Inferior parietal cortex (tissue), 1 donor: ENCODE data around the gene FAM3D.
"Not testable (repeated sequence)": the region's sequence is repeated elsewhere in the genome, so short reads cannot be mapped to it uniquely, and the experiment has no call there.

ENCODE experiments used
- DNase-seq: peaks from one replicate; pipeline ENCODE4 v3.0.0-alpha.2; 2016; ENCODE audit errors: extremely low spot score

Gene FAM3D

DNA sequence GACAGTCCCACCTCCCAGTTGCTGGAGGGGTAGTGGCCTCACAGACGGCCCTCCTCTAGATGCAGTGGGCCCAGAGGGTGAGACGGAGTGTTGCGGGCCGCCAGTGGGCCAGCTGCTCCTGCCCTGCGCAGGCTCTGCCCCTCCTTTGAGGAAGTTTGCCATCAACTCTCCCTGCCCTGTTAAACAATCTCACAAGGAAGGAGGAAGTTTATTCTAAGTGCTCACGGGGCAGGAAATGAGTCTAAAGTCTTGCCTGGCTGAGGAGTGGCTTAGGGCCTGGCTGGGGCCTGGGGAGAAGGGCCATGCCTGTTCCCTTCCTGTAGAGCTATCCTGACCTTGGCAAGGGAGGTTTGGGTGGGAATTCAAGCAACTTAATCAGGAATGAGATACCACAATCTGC lies at the start of gene FAM3D:
FAM3D (minus strand) TSS at position 92 of the 400 bp plus-strand sequence. CDS start 11,211 bp downstream, outside the sequence.
- no peak for DNase-seq

GRCh38 chr3:58713715-58714401 lies 47.3 kb upstream of the FAM3D start:
- no peak for DNase-seq

- no peak for DNase-seq
Observed at GRCh38 chr3:58711871-58712270, 45.3 kb upstream of the FAM3D start.

GRCh38 chr3:58708983-58709382 lies 42.4 kb upstream of the FAM3D start:
- not testable (repeated sequence) for DNase-seq

- no peak for DNase-seq
Observed at GRCh38 chr3:58708116-58708791, 41.7 kb upstream of the FAM3D start.

DNA sequence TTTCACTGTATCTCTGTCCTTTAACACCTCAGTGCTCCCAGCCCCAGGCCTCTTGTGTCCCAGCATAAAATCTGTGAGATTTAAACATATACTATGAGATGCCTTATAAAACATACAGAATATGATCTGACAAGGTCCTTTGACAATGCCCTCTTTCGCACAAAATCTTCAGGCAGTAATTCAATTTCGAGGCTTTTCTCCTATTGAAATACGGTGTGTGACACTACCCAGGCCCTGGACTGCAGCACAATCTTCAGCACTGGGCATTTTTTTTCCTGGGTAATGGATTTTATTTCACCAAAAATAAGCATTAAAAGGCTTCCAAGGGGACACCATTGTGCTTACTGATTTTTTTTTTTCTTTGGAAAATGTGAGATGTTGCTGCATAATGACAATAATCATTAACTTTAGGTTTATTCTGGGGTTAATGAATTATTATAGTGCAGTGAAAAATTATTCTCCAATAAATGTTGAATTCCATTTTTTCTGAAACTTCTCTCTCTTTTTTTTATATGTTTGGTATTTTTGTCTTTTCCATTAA lies 40.9 kb upstream of the FAM3D start:
- DNase-seq, result no peak

GRCh38 chr3:58706395-58707167 lies 40.0 kb upstream of the FAM3D start:
- DNase-seq, result no peak

- no peak for DNase-seq
Observed at GRCh38 chr3:58704745-58705144, 38.2 kb upstream of the FAM3D start.

DNA sequence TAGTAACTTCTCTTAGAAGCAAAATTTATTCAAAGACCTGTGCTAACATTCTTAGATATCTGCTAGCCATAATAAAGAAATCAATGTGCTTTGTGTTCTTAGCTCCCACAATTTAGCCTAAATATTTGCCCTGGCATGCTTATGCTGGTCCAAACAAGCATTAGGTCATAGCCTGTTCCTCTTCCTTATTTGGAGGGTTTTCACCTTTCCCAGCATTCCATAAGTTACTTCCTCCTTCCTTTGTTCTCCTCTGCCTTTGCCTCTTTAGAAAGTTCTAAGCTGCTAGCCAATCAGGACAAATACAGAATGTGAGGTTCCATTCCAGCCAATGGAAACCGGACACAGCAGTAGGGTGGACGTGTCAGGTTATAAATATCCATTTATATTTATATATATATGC lies 37.7 kb upstream of the FAM3D start:
- not testable (repeated sequence) for DNase-seq

GRCh38 chr3:58698246-58698645 lies 31.7 kb upstream of the FAM3D start:
- DNase-seq, result no peak

- no peak for DNase-seq
Observed at GRCh38 chr3:58697561-58697960, 31.0 kb upstream of the FAM3D start.

- DNase-seq, result not testable (repeated sequence)
Observed at GRCh38 chr3:58696813-58697212, 30.2 kb upstream of the FAM3D start.

GRCh38 chr3:58696093-58696492 lies 29.5 kb upstream of the FAM3D start:
- no peak for DNase-seq

DNA sequence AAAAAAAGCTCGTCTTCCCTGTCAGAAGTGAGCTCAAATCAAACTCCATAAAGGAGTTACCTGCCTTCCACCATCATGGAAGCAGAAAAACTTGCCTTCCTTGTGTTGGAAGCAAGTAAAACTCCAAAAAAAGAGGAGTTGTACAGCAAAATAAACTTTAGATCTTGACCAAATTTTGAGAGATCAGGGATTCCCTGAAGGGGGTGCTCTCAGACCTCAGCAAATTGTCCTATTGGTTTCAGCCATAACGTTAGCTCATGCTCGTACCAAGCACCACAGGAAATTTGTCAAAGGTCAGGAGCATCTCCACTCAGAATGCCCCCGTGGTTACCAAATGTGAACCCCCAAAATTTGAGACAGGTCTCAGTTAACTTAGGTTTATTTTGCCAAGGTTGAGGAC lies 28.7 kb upstream of the FAM3D start:
- DNase-seq, result not testable (repeated sequence)

GRCh38 chr3:58693940-58694850 lies 27.6 kb upstream of the FAM3D start:
- DNase-seq, result no peak

DNA sequence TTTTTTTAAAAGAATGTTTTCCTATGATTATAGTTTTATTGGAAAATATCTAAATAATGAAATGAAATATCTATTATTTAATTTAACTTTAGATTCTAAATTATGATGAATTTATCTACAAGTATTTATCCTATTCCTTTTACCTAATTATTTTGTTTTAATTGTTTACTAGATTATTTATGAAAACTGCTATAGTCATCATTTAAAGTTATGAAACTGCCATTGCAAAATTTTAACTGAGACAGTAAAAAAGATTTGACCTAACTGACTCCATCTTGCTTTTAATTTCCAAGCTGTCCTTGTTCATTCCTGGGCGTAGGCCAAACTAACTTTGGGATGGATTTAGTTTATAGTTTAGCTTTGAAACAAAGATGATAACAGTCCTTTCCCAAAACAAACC lies 25.9 kb upstream of the FAM3D start:
- DNase-seq, result no peak

- no peak for DNase-seq
Observed at GRCh38 chr3:58691997-58692396, 25.4 kb upstream of the FAM3D start.

- no peak for DNase-seq
Observed at GRCh38 chr3:58690490-58690889, 23.9 kb upstream of the FAM3D start.

DNA sequence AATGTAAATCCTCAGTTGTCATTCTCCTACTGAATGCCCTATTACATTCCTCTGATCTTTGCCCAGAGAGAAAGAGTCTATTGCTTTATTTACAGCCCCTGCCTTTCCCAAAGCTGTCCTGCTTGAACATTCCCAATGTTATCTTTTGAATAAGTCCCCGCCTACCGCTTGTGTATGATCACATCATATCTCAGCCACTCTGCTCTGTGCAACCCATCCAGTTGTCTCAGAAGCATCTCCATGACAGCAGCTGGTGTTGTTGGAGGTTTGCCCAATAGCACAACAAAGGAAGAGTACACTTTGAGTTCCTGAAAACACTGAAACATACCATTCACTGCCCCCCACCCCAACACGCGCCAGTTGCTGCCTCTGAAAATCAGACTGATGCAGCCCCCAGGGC lies 22.0 kb upstream of the FAM3D start:
- no peak for DNase-seq

- DNase-seq, result no peak
Observed at GRCh38 chr3:58686847-58687246, 20.3 kb upstream of the FAM3D start.

DNA sequence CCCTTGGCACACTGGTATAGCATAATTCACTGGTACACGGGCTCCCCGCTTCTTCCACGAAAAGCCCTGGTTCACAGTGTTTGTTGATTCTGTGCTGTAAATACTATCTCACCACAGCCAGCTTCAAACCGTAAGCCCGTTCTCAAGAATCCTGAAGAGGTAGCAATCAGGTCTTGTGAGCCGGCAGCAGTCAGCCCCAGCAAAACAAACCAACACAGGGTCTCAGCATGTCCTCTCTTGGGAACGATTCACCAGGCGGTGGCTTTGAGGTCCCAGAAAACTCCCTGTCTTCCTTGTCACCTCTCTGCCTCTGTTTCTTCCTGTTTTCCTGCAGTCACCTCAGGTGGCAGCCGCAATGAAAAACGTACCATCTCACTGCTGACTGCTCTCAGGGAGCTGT lies 19.1 kb upstream of the FAM3D start:
- no peak for DNase-seq
